Neural cell (in vitro differentiated cells): ENCODE data around the gene PLCL1.

ENCODE experiments used
- EZH2 ChIP-seq: fragments of 200-600, 300-800 bp; shearing (Covaris generic), sonication (generic); IDR thresholded peaks from 2 replicates; pipeline ENCODE4 v1.6.1; 2014; ENCODE audit warnings: antibody characterized with exemption, low read length, borderline replicate concordance, mild to moderate bottlenecking; ENCODE audit not compliant: insufficient read depth, poor library complexity, severe bottlenecking
- MXI1 ChIP-seq: fragments of 450-650 bp; conservative IDR thresholded peaks from 2 replicates; pipeline ENCODE4 v1.6.1; 2014; ENCODE audit warnings: antibody characterized with exemption, mild to moderate bottlenecking; ENCODE audit not compliant: poor library complexity, severe bottlenecking
- TF ChIP-seq, protein P1 (sequence below): fragments of 450-650 bp; IDR thresholded peaks from 2 replicates; pipeline ENCODE4 v1.5.1; 2014; ENCODE audit warnings: antibody characterized with exemption, mild to moderate bottlenecking, moderate library complexity; ENCODE audit not compliant: poor library complexity, severe bottlenecking

DNA sequence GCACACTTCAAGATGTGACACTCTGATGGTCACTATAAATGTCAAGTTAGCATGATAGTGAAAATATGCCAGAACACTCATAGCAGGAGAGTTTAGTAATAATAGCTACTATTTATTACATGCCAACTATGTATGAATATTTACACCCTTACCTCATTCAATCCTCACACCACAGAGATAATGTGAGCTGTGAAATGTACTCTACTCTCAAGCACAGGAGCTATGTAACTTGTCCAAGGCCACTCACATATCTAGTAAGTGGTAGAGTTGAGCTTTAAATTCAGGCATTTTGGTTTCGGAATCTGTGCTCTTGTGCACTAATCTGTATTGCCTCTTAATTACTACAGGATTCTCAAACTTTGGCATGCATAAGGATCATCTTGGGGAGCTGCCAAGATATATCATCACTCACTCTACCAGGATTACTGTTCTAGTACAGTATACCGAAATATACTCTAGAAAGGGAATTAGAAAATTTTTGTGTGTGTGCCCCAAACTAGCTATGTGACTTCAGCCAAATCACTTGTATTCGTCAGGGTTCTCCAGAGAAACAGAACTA is 154.3 kb downstream of the PLCL1 start:
- TF ChIP-seq MXI1: no peak
- TF ChIP-seq, protein P1, sequence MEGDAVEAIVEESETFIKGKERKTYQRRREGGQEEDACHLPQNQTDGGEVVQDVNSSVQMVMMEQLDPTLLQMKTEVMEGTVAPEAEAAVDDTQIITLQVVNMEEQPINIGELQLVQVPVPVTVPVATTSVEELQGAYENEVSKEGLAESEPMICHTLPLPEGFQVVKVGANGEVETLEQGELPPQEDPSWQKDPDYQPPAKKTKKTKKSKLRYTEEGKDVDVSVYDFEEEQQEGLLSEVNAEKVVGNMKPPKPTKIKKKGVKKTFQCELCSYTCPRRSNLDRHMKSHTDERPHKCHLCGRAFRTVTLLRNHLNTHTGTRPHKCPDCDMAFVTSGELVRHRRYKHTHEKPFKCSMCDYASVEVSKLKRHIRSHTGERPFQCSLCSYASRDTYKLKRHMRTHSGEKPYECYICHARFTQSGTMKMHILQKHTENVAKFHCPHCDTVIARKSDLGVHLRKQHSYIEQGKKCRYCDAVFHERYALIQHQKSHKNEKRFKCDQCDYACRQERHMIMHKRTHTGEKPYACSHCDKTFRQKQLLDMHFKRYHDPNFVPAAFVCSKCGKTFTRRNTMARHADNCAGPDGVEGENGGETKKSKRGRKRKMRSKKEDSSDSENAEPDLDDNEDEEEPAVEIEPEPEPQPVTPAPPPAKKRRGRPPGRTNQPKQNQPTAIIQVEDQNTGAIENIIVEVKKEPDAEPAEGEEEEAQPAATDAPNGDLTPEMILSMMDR: no peak
- TF ChIP-seq EZH2: no peak
